Stimulated activated naive CD8-positive, alpha-beta T cell treated with anti-CD3 and anti-CD28 coated beads, Interleukin-15, Interleukin-2, amounts not matched to agents 100 ng/mL and 50 ng/mL, for 24 hours (primary cell): ENCODE measurements around the gene SMIM12.

Source experiments
- H3K27ac Mint-ChIP-seq: one replicate; pipeline ENCODE4 v1.8.0; 2021; ENCODE audit warnings: mild to moderate bottlenecking, mixed read lengths
- H3K27me3 Mint-ChIP-seq: one replicate; pipeline ENCODE4 v1.8.0; 2021; ENCODE audit warnings: mixed read lengths
- H3K36me3 Mint-ChIP-seq: one replicate; pipeline ENCODE4 v1.8.0; 2021; ENCODE audit warnings: low read depth, mixed read lengths
- H3K4me1 Mint-ChIP-seq: one replicate; pipeline ENCODE4 v1.8.0; 2021; ENCODE audit warnings: low read depth, mixed read lengths
- H3K4me3 Mint-ChIP-seq: one replicate; pipeline ENCODE4 v1.8.0; 2021; ENCODE audit warnings: mild to moderate bottlenecking, mixed read lengths
- H3K9me3 Mint-ChIP-seq: one replicate; pipeline ENCODE4 v1.8.0; 2021; ENCODE audit warnings: mixed read lengths

Gene SMIM12

GRCh38 chr1:34887593-34887992 lies 28.0 kb upstream of the SMIM12 start:
- Mint-ChIP-seq H3K9me3 (peaks cover 12% of the 10 kb centered on the region), H3K4me1 (peaks cover 4% of the 10 kb centered on the region), H3K4me3 (no peak overlapping the region), H3K36me3 (peaks cover 12% of the 10 kb centered on the region), H3K27me3 (peaks cover 51% of the 10 kb centered on the region), H3K27ac (no peak overlapping the region)

DNA sequence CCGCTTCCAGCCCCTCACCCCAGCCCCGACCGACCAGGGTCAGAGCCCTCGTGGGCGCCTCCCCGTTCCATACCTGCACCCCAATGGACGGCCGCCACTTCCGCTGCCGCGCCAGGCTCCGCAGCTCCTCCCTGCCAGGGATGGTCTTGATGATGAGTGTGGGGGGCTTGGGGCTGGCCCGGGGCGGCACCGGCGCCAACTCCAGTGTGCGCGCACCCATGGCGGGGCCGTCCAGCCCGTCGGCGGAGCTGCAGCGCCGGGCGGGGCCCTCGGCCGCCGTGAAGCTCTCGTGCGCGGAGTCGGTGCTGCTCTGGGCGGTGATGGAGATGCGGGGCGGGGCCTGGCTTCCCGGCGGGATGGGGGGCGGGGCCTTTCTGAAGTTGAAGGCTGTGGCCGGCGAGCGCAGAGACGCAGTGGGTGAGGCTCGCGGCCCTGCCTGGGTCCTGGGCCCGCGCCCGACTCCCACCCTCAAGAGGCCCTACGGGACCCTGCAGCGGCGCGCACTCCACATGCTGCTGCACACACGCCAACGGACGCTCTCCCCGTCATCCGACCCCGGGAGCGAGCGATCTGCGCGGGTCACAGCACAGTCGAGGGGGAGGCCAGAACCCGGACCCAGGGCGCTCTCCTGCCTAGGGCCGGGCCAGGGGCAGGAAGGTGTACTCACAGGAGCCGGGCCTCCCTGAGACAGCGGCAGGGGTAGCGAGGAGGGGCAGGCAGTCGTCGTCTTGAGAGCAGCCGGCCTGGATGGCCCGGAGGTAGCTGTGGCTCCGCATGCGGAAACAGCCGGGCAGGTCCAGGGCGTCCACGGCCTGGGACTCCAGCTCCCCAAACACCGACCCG lies 26.1 kb upstream of the SMIM12 start:
- Mint-ChIP-seq H3K9me3 (no peaks in the 10 kb centered on the region), H3K4me1 (peaks cover 4% of the 10 kb centered on the region), H3K27me3 (peaks cover 57% of the 10 kb centered on the region), H3K27ac (no peak overlapping the region), H3K36me3 (no peaks in the 10 kb centered on the region), H3K4me3 (peak overlapping the region; percentile 53)

GRCh38 chr1:34884961-34885360 lies 25.4 kb upstream of the SMIM12 start:
- H3K27ac Mint-ChIP-seq, result no peak overlapping the region
- H3K4me3 Mint-ChIP-seq, result peak overlapping the region; percentile 65
- H3K27me3 Mint-ChIP-seq, result peaks cover 55% of the 10 kb centered on the region
- peaks cover 4% of the 10 kb centered on the region for H3K4me1 Mint-ChIP-seq
- no peaks in the 10 kb centered on the region for H3K36me3 Mint-ChIP-seq
- H3K9me3 Mint-ChIP-seq, result no peaks in the 10 kb centered on the region

DNA sequence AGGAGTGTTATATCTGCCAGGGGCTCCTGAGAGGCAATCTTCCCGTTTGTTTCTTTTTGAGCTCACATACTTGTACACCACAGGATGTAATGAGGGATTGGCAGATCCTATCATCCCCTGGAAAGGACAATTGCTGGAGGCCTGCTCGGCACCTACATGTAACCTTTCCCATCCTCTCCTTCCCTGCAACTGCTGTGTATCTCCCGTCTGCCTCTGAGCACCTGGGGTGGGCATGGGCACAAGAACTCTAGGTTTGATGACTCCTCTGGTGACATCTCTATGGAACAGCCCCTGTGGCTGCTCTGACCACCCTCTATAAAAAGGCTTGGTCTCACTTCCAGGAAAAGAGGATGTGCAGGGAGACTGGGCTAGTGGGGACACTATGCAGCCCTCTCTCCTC lies 25.0 kb upstream of the SMIM12 start:
- H3K9me3 Mint-ChIP-seq, result no peaks in the 10 kb centered on the region
- no peak overlapping the region for H3K27ac Mint-ChIP-seq
- H3K36me3 Mint-ChIP-seq, result no peaks in the 10 kb centered on the region
- H3K4me3 Mint-ChIP-seq, result peak overlapping the region; percentile 65
- H3K4me1 Mint-ChIP-seq, result peaks cover 4% of the 10 kb centered on the region
- H3K27me3 Mint-ChIP-seq, result peaks cover 56% of the 10 kb centered on the region

GRCh38 chr1:34879230-34879629 lies 19.7 kb upstream of the SMIM12 start:
- Mint-ChIP-seq H3K36me3 (no peaks in the 10 kb centered on the region), H3K9me3 (no peaks in the 10 kb centered on the region), H3K27me3 (peaks cover 45% of the 10 kb centered on the region), H3K4me3 (no peak overlapping the region), H3K27ac (no peak overlapping the region), H3K4me1 (no peaks in the 10 kb centered on the region)

DNA sequence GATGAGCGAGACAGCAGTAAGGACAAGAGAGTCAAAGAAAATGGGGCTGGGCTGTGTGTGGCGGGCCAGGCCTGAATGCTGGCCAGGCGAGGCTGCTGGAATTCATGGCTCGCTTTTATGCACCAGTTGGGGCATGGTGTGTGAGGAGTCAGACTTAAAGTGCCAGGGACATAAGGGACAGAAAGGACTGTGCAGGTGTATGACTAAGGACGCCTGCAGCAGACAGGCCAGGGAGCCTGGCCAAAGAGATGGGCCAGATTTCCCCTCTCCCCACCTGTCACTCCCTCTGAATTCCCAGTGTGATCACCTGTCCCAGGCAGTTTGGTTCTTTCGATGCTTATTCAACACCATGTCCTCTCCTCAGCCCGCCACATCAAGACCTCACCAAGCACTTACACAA lies 16.9 kb upstream of the SMIM12 start:
- H3K4me3 Mint-ChIP-seq, result no peak overlapping the region

GRCh38 chr1:34874296-34874952 lies 14.9 kb upstream of the SMIM12 start:
- Mint-ChIP-seq H3K4me3 (no peak overlapping the region), H3K27me3 (peaks cover 42% of the 10 kb centered on the region), H3K4me1 (peaks cover 9% of the 10 kb centered on the region)

More for the DNA sequence above, 16.9 kb upstream of the SMIM12 start:
- Mint-ChIP-seq H3K27me3 (peaks cover 44% of the 10 kb centered on the region), H3K36me3 (no peaks in the 10 kb centered on the region), H3K9me3 (no peaks in the 10 kb centered on the region), H3K27ac (no peak overlapping the region), H3K4me1 (peaks cover 3% of the 10 kb centered on the region)

GRCh38 chr1:34872133-34872503 lies 12.6 kb upstream of the SMIM12 start:
- no peaks in the 10 kb centered on the region for H3K36me3 Mint-ChIP-seq
- peaks cover 37% of the 10 kb centered on the region for H3K27me3 Mint-ChIP-seq
- no peaks in the 10 kb centered on the region for H3K9me3 Mint-ChIP-seq
- H3K27ac Mint-ChIP-seq, result no peak overlapping the region
- H3K4me3 Mint-ChIP-seq, result no peak overlapping the region
- peaks cover 9% of the 10 kb centered on the region for H3K4me1 Mint-ChIP-seq

More at GRCh38 chr1:34874296-34874952, 14.9 kb upstream of the SMIM12 start:
- H3K36me3 Mint-ChIP-seq, result no peaks in the 10 kb centered on the region
- no peak overlapping the region for H3K27ac Mint-ChIP-seq
- H3K9me3 Mint-ChIP-seq, result no peaks in the 10 kb centered on the region

- Mint-ChIP-seq H3K4me3 (no peak overlapping the region), H3K36me3 (no peaks in the 10 kb centered on the region), H3K9me3 (no peaks in the 10 kb centered on the region), H3K27me3 (peaks cover 31% of the 10 kb centered on the region), H3K27ac (no peak overlapping the region), H3K4me1 (peaks cover 9% of the 10 kb centered on the region)
These were observed 12.0 kb upstream of the SMIM12 start for GRCh38 chr1:34871443-34872132.

- Mint-ChIP-seq H3K4me3 (no peak overlapping the region), H3K36me3 (no peaks in the 10 kb centered on the region), H3K4me1 (peaks cover 9% of the 10 kb centered on the region), H3K9me3 (no peaks in the 10 kb centered on the region), H3K27ac (no peak overlapping the region), H3K27me3 (peaks cover 19% of the 10 kb centered on the region)
These were observed 10.8 kb upstream of the SMIM12 start for GRCh38 chr1:34870395-34870794.

DNA sequence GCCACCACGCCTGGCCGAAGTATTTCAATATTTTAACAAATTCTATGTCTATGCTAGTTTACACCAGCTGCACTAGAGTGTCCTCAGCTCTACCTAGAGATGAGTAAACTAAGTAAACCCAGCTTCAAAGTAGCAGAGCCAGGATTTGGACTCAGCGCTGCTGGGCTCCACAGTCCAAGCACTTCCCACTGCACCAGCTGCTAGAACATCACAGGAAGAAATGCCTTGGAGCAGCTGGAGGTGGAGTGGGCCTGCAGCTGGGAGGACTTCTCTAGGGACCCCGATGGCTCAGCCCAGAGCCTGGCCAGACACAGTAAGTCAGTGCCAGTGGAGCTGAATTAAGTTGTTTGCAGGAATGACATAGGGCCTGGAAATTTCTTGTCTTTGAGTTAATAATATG lies 10.2 kb upstream of the SMIM12 start:
- H3K27ac Mint-ChIP-seq, result no peak overlapping the region
- H3K4me3 Mint-ChIP-seq, result no peak overlapping the region
- H3K36me3 Mint-ChIP-seq, result no peaks in the 10 kb centered on the region
- H3K9me3 Mint-ChIP-seq, result no peaks in the 10 kb centered on the region
- H3K4me1 Mint-ChIP-seq, result peaks cover 14% of the 10 kb centered on the region
- peaks cover 17% of the 10 kb centered on the region for H3K27me3 Mint-ChIP-seq

GRCh38 chr1:34868230-34869049 lies 8.9 kb upstream of the SMIM12 start:
- no peaks in the 10 kb centered on the region for H3K36me3 Mint-ChIP-seq
- H3K4me1 Mint-ChIP-seq, result peaks cover 27% of the 10 kb centered on the region
- H3K4me3 Mint-ChIP-seq, result no peak overlapping the region
- H3K9me3 Mint-ChIP-seq, result no peaks in the 10 kb centered on the region
- H3K27ac Mint-ChIP-seq, result no peak overlapping the region
- H3K27me3 Mint-ChIP-seq, result peaks cover 11% of the 10 kb centered on the region

GRCh38 chr1:34867415-34867814 lies 7.9 kb upstream of the SMIM12 start:
- no peaks in the 10 kb centered on the region for H3K9me3 Mint-ChIP-seq
- H3K27me3 Mint-ChIP-seq, result peaks cover 11% of the 10 kb centered on the region
- H3K4me1 Mint-ChIP-seq, result peaks cover 37% of the 10 kb centered on the region
- no peak overlapping the region for H3K27ac Mint-ChIP-seq
- H3K4me3 Mint-ChIP-seq, result peak overlapping the region; percentile 17
- no peaks in the 10 kb centered on the region for H3K36me3 Mint-ChIP-seq

GRCh38 chr1:34866762-34867109 lies 7.2 kb upstream of the SMIM12 start:
- Mint-ChIP-seq H3K36me3 (no peaks in the 10 kb centered on the region), H3K9me3 (no peaks in the 10 kb centered on the region), H3K27ac (no peak overlapping the region), H3K27me3 (peaks cover 6% of the 10 kb centered on the region), H3K4me1 (peaks cover 38% of the 10 kb centered on the region), H3K4me3 (peak overlapping the region; percentile 81)
